Brain microvascular endothelial cell (primary cell): ENCODE data around the gene CTSL.
"Not testable (repeated sequence)": the region's sequence is repeated elsewhere in the genome, so short reads cannot be mapped to it uniquely, and the experiment has no call there.

Experiments
- DNase-seq: peaks from one replicate; pipeline ENCODE4 v3.0.0-alpha.2; 2020
- H3K27ac ChIP-seq: fragments of 250-450 bp; sonication (Bioruptor Pico); 2 replicates; pipeline ENCODE4 v1.5.1; 2020; ENCODE audit warnings: mild to moderate bottlenecking, moderate library complexity
- H3K27me3 ChIP-seq: fragments of 250-450 bp; sonication (Bioruptor Pico); replicated peaks from 2 replicates; pipeline ENCODE4 v1.5.1; 2020; ENCODE audit warnings: mild to moderate bottlenecking
- H3K36me3 ChIP-seq: fragments of 250-450 bp; sonication (Bioruptor Pico); replicated peaks from 2 replicates; pipeline ENCODE4 v1.5.1; 2020; ENCODE audit warnings: mild to moderate bottlenecking
- H3K4me3 ChIP-seq: 2 replicates; pipeline ENCODE4 v1.5.1; 2011; ENCODE audit warnings: low read depth, mild to moderate bottlenecking, control low read depth, low read length, moderate library complexity
- CTCF ChIP-seq: IDR thresholded peaks from 2 replicates; pipeline ENCODE4 v1.5.1; 2011; ENCODE audit warnings: low read depth, mild to moderate bottlenecking, moderate library complexity, low read length, control low read depth, inconsistent platforms; ENCODE audit errors: missing control alignments
- in situ Hi-C: cut with HindIII; loops from 2 replicates; pipeline ENCODE4 v1.10.0; 2017; ENCODE audit warnings: low sequenced_read_pairs, low pct_ligation_motif_present

The CTSL gene

GRCh38 chr9:87748881-87749280 lies 23.0 kb downstream of the CTSL start:
- no peak for DNase-seq
- H3K4me3 ChIP-seq: no peak overlapping the region
- H3K36me3 ChIP-seq: no peaks in the 10 kb centered on the region
- no peak for TF ChIP-seq CTCF
- in situ Hi-C loops: no loop called here
- no peaks in the 10 kb centered on the region for H3K27me3 ChIP-seq
- no peak overlapping the region for H3K27ac ChIP-seq

- no peak overlapping the region for H3K27ac ChIP-seq
- no peaks in the 10 kb centered on the region for H3K27me3 ChIP-seq
- DNase-seq: no peak
- TF ChIP-seq CTCF: no peak
- no peaks in the 10 kb centered on the region for H3K36me3 ChIP-seq
- H3K4me3 ChIP-seq: no peak overlapping the region
- in situ Hi-C loops: no loop called here
Observed at GRCh38 chr9:87749335-87750035, 23.6 kb downstream of the CTSL start.

GRCh38 chr9:87750726-87751125 lies 24.8 kb downstream of the CTSL start:
- Histone ChIP-seq H3K36me3 (no peaks in the 10 kb centered on the region), H3K4me3 (no peak overlapping the region), H3K27ac (no peak overlapping the region), H3K27me3 (no peaks in the 10 kb centered on the region)
- TF ChIP-seq CTCF: no peak
- in situ Hi-C loops: no loop called here
- no peak for DNase-seq

- DNase-seq: no peak
- no peak overlapping the region for H3K4me3 ChIP-seq
- H3K36me3 ChIP-seq: no peaks in the 10 kb centered on the region
- no peaks in the 10 kb centered on the region for H3K27me3 ChIP-seq
- in situ Hi-C loops: no loop called here
- H3K27ac ChIP-seq: no peak overlapping the region
- TF ChIP-seq CTCF: no peak
Observed at GRCh38 chr9:87751423-87751822, 25.5 kb downstream of the CTSL start.

- no peak overlapping the region for H3K27ac ChIP-seq
- no peak overlapping the region for H3K4me3 ChIP-seq
- DNase-seq: no peak
- in situ Hi-C loops: no loop called here
- H3K27me3 ChIP-seq: no peaks in the 10 kb centered on the region
- H3K36me3 ChIP-seq: no peaks in the 10 kb centered on the region
- TF ChIP-seq CTCF: no peak
Observed at GRCh38 chr9:87751868-87752267, 25.9 kb downstream of the CTSL start.

- H3K36me3 ChIP-seq: no peaks in the 10 kb centered on the region
- no peak for TF ChIP-seq CTCF
- DNase-seq: no peak
- no peak overlapping the region for H3K27ac ChIP-seq
- in situ Hi-C loops: no loop called here
- H3K27me3 ChIP-seq: no peaks in the 10 kb centered on the region
- H3K4me3 ChIP-seq: no peak overlapping the region
Observed at GRCh38 chr9:87753313-87753712, 27.4 kb downstream of the CTSL start.

- in situ Hi-C loops, DNase-seq, H3K27ac ChIP-seq: not testable (repeated sequence)
Observed at GRCh38 chr9:87758330-87758729, 32.4 kb downstream of the CTSL start.

GRCh38 chr9:87759980-87760379 lies 34.1 kb downstream of the CTSL start:
- DNase-seq, H3K4me3 ChIP-seq, in situ Hi-C loops, H3K27me3 ChIP-seq, H3K36me3 ChIP-seq, H3K27ac ChIP-seq: not testable (repeated sequence)

More at GRCh38 chr9:87758330-87758729, 32.4 kb downstream of the CTSL start:
- not testable (repeated sequence) for H3K36me3 ChIP-seq, H3K4me3 ChIP-seq, H3K27me3 ChIP-seq
